PC-9 (cell line): Measurements from ENCODE around the gene INPP5A.

Experiments used
- CTCF ChIP-seq: fragments of 200-600 bp; sonication (generic); conservative IDR thresholded peaks from 2 replicates; pipeline ENCODE4 v1.6.1; 2017; ENCODE audit warnings: mixed run types, antibody characterized with exemption, mild to moderate bottlenecking, moderate library complexity
- EZH2 ChIP-seq: fragments of 200-600 bp; sonication (generic); IDR thresholded peaks from 2 replicates; pipeline ENCODE4 v1.8.0; 2017; ENCODE audit warnings: antibody characterized with exemption, low read depth

GRCh38 chr10:132596742-132597279 is 59.2 kb downstream of the INPP5A start:
- TF ChIP-seq CTCF: no peak
- no peak for TF ChIP-seq EZH2
